Mucosa of descending colon (tissue), 3 donors: ENCODE measurements around the gene SUPT7L. TPM values are rescaled to one million over a fixed set of nuclear protein-coding genes. Genes with fewer than 3 reads are reported as not detected.

Experiments used
- ATAC-seq: fragments of 200-7000 bp; cut with Tn5 transposase; one replicate; pipeline ENCODE4 v1.9.1; 2020; ENCODE audit warnings: mild to moderate bottlenecking, moderate library complexity
- DNase-seq, 3 donors: peaks; one replicate each; pipeline ENCODE4 v3.0.0-alpha.2; 2020
- H3K36me3 ChIP-seq: fragments of 200-600 bp; one replicate; pipeline ENCODE4 v1.8.0; 2021; ENCODE audit warnings: low read depth, mild to moderate bottlenecking
- H3K4me1 ChIP-seq: fragments of 200-600 bp; one replicate; pipeline ENCODE4 v1.8.0; 2021; ENCODE audit warnings: low read depth, mild to moderate bottlenecking
- H3K4me3 ChIP-seq: fragments of 200-600 bp; one replicate; pipeline ENCODE4 v1.8.0; 2021; ENCODE audit warnings: mild to moderate bottlenecking
- H3K9me3 ChIP-seq: fragments of 200-600 bp; one replicate; pipeline ENCODE4 v1.8.0; 2021; ENCODE audit warnings: mild to moderate bottlenecking
- intact Hi-C, 2 donors: fragments of 100-400 bp; cut with DNase I in 1 of 2; cut with micrococcal nuclease in 1 of 2; formaldehyde crosslinking; loops; one replicate each; pipeline versions ENCODE4 v1.11.0 to v1.11.1; 2022; cut with DNase I, micrococcal nuclease
- long read RNA-seq, 2 donors: library from polyadenylated mRNA; unstranded; transcript quantifications; one replicate each; pipeline ENCODE4 v2.0.0, GENCODE V29; 2019 to 2021
- total RNA-seq, 3 donors: library from RNA; stranded (reverse); fragmentation: NEBNext Ultra II Directional in 2 of 3; extraction: Animal tissue kit (Norgen Biotek cat#: 25700) in 2 of 3; gene quantifications; one replicate each; pipeline versions ENCODE4 v1.2.1 to v1.2.4, GENCODE V29; 2021 to 2023
- TF ChIP-seq, protein P1 (sequence below): fragments of 200-600 bp; IDR thresholded peaks from one replicate; pipeline ENCODE4 v1.8.0; 2022; ENCODE audit warnings: antibody characterized with exemption, mild to moderate bottlenecking
- donor health status: DM: no; HTN: no; CAD: no; lungs with moderate emphysema.
- donor health status: DM: no; HTN: no; CAD: no.
- donor health status: DM: no; HTN: yes; CAD: no.

Gene SUPT7L, protein sequence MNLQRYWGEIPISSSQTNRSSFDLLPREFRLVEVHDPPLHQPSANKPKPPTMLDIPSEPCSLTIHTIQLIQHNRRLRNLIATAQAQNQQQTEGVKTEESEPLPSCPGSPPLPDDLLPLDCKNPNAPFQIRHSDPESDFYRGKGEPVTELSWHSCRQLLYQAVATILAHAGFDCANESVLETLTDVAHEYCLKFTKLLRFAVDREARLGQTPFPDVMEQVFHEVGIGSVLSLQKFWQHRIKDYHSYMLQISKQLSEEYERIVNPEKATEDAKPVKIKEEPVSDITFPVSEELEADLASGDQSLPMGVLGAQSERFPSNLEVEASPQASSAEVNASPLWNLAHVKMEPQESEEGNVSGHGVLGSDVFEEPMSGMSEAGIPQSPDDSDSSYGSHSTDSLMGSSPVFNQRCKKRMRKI
- total RNA-seq, result 10 to 100 TPM; 19.5 to 30.3 (median 28.1) TPM
- long read RNA-seq, donor 1, full-length matches to known transcripts, result 22 of 32 reads
- long read RNA-seq, donor 1, partial matches to known transcripts, result 5 of 32 reads
- long read RNA-seq, donor 1, other reads (novel, unspliced or antisense), result 5 of 32 reads
- long read RNA-seq, donor 2, full-length matches to known transcripts, result 9 of 14 reads
- long read RNA-seq, donor 2, partial matches to known transcripts, result 2 of 14 reads
- long read RNA-seq, donor 2, other reads (novel, unspliced or antisense), result 3 of 14 reads

DNA sequence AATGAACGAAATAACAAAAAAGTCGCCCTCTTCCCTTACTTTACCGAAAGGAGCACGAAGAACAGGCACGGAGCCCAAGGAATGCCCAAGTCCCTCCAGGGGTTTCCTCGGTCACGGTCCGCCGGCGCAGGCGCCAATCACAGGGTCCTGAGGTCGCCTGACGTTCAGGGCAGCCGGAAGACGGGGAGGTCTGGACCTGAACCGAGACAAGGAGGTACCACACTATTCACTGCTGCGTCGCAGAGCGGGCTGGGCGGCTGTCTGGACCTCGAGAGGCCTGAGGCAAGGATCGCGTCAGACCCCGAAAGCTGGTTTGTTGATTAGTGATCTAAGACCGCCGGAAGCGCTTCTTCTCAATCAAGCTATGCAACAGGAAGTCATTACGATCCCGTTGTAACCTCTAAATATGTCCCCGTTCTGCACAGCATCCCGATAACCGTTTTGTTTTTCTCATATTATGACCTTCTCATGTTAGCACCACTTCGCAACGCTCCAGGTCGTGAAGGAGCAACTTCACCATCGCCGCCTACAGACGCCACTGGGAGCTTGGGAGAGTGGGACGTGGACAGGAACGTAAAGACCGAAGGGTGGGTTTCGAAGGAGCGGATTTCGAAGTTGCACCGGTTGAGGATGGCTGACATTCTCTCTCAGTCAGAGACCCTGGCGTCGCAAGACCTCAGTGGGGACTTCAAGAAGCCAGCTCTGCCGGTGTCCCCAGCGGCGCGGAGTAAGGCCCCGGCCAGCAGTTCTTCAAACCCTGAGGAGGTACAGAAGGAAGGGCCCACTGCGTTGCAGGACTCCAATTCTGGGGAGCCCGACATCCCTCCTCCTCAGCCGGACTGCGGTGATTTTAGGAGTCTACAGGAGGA is at the start of gene SUPT7L, which contains the start of gene SLC4A1AP:
TSS of gene SUPT7L (minus strand) at position 330 of the 869 bp plus-strand sequence. CDS start 1,422 bp downstream, outside the sequence.
TSS of gene SLC4A1AP (plus strand) at position 605 of the 869 bp plus-strand sequence. CDS start at position 631, 26 bp downstream.
- intact Hi-C loops, result no loop called here
- ATAC-seq, result peak; percentile 91
- no peaks in the 10 kb centered on the region for H3K9me3 ChIP-seq
- H3K4me3 ChIP-seq, result peak within 1 kb of the TSS; percentile 85
- peaks cover 21% of the 10 kb centered on the region for H3K4me1 ChIP-seq
- TF ChIP-seq, protein P1, sequence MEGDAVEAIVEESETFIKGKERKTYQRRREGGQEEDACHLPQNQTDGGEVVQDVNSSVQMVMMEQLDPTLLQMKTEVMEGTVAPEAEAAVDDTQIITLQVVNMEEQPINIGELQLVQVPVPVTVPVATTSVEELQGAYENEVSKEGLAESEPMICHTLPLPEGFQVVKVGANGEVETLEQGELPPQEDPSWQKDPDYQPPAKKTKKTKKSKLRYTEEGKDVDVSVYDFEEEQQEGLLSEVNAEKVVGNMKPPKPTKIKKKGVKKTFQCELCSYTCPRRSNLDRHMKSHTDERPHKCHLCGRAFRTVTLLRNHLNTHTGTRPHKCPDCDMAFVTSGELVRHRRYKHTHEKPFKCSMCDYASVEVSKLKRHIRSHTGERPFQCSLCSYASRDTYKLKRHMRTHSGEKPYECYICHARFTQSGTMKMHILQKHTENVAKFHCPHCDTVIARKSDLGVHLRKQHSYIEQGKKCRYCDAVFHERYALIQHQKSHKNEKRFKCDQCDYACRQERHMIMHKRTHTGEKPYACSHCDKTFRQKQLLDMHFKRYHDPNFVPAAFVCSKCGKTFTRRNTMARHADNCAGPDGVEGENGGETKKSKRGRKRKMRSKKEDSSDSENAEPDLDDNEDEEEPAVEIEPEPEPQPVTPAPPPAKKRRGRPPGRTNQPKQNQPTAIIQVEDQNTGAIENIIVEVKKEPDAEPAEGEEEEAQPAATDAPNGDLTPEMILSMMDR, result no peak
- no peaks in the 10 kb centered on the region for H3K36me3 ChIP-seq
- peak; percentile 78 to 83 (median 78) for DNase-seq

DNA sequence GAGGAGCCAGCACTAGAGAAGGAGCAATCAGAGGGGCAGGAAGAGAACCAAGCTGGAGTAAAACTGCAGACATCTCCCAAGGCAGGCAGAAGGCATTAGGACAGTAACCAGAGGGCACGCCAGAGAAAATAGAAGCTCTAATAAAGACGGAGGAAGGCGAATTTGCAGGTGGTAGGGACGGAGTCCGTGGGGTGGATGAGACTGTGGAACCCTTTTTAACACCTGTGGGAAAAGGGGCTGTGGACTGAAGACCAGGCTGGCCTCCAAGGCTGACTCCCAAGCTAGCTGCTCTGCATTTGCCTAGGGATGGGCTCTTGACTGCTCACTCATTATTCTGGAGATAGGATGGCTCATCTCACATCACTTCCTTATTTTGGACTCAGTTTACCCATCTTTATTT is 49.8 kb upstream of the SUPT7L start:
- Histone ChIP-seq H3K9me3 (no peaks in the 10 kb centered on the region), H3K4me3 (no peak overlapping the region), H3K4me1 (no peaks in the 10 kb centered on the region), H3K36me3 (no peaks in the 10 kb centered on the region)
- no peak for ATAC-seq
- DNase-seq, result no peak
- TF ChIP-seq, protein P1, result no peak
- intact Hi-C loops, result no loop called here

DNA sequence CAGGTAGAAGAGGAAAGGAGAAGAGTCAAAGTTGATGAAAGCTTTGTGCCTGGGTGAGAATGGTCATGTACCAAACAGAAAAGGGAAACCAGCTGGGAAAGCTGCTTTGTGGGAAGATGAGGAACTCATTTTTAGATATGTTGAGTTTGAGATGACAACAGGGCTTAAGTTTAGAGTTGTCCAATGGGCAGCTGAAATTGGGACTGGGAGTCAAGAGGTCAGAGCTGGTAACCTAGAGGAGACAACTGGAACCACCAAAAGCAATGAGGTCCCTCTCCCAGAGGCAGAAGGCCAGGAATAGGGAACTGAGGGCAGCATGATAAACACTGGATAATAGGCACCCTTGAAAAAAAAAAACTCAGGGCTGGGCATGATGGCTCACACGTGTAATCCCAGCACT is 49.1 kb upstream of the SUPT7L start:
- DNase-seq, result no peak
- Histone ChIP-seq H3K36me3 (no peaks in the 10 kb centered on the region), H3K4me1 (no peaks in the 10 kb centered on the region), H3K9me3 (no peaks in the 10 kb centered on the region), H3K4me3 (no peak overlapping the region)
- intact Hi-C loops, result no loop called here
- TF ChIP-seq, protein P1, result no peak
- ATAC-seq, result no peak

DNA sequence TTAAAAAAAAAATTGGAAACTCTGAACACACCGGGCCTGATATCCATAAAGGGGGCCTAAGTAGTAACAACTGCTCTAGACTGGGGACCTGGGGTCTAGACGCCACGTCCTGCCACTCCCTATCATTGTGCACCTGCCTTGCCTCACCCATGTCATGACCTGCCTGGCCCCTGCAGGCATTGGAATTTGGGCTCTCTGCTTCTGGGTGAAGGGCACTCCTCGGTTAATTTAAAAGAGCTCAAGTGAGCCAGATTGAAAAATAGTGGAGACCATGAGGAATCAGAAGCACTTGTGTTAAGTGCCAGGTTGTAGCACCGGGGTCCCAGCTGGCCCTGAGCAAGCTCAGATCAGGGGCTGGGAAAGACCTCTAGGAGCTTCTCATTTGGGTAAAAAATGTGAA is 48.4 kb upstream of the SUPT7L start:
- no peak for ATAC-seq
- Histone ChIP-seq H3K9me3 (no peaks in the 10 kb centered on the region), H3K4me3 (no peak overlapping the region), H3K4me1 (no peaks in the 10 kb centered on the region), H3K36me3 (no peaks in the 10 kb centered on the region)
- intact Hi-C loops, result no loop called here
- DNase-seq, result no peak
- TF ChIP-seq, protein P1, result no peak
